Measurements from ENCODE around the gene PRPSAP2. TPM values are rescaled to one million over a fixed set of nuclear protein-coding genes. Genes with fewer than 3 reads are reported as not detected.

The PRPSAP2 gene
- total RNA-seq, 2 donors from 2014 or later, result 28.1 to 45.4 TPM

- Mint-ChIP-seq H3K9me3 (no peaks in the 10 kb centered on the region), H3K36me3 (no peaks in the 10 kb centered on the region), H3K27ac (no peak overlapping the region)
- DNase-seq (ENCODE audit: low spot score in 2 of 2), result no peak
- no peak for ATAC-seq
These were observed 120.1 kb downstream of the PRPSAP2 start for GRCh38 chr17:18978050-18978449.

- DNase-seq (ENCODE audit: low spot score in 2 of 2) (no peak), ATAC-seq (no peak)
- no peaks in the 10 kb centered on the region for H3K36me3 Mint-ChIP-seq
- no peak overlapping the region for H3K27ac Mint-ChIP-seq
- H3K9me3 Mint-ChIP-seq, result no peaks in the 10 kb centered on the region
These were observed 120.7 kb downstream of the PRPSAP2 start for GRCh38 chr17:18978655-18979054.

Other genes with a start within 250 kb of the PRPSAP2 start
- not detected for gene TBC1D28, start 213.7 kb upstream of the PRPSAP2 start, total RNA-seq
- gene FOXO3B, start 175.8 kb upstream of the PRPSAP2 start, total RNA-seq, result 1 to 10 TPM; 2.1 to 4.6 TPM
- not detected for gene FBXW10, start 114.1 kb upstream of the PRPSAP2 start, total RNA-seq
- gene TVP23B, start 76.9 kb upstream of the PRPSAP2 start, total RNA-seq, result 10 to 100 TPM; 23.4 to 27.3 TPM
- not detected for gene SLC5A10, start 94.0 kb downstream of the PRPSAP2 start, total RNA-seq
- 10 to 100 TPM in 1 of 2 donors, 1 to 10 TPM in 1; 9.4 to 13.7 TPM for gene FAM83G, start 146.6 kb downstream of the PRPSAP2 start, total RNA-seq
- 10 to 100 TPM; 12.7 to 13.7 TPM for gene GRAP, start 188.8 kb downstream of the PRPSAP2 start, total RNA-seq